Testis (tissue), 2 donors: ENCODE results near the gene AIFM3.

Experiments
- CTCF ChIP-seq, 3 experiments: fragments of 450-650 bp in 2 of 3; fragments of 200-600 bp in 1 of 3; sonication (generic) in 1 of 3; IDR thresholded peaks; one replicate each; pipeline ENCODE4 v1.5.1; 2016 to 2019; ENCODE audit warnings: antibody characterized with exemption in 3 of 3, mild to moderate bottlenecking in 2 of 3, moderate library complexity in 1 of 3
- POLR2A ChIP-seq: fragments of 450-650 bp; IDR thresholded peaks from one replicate; pipeline ENCODE4 v1.6.1; 2017; ENCODE audit warnings: antibody characterized with exemption, mild to moderate bottlenecking, moderate library complexity

DNA sequence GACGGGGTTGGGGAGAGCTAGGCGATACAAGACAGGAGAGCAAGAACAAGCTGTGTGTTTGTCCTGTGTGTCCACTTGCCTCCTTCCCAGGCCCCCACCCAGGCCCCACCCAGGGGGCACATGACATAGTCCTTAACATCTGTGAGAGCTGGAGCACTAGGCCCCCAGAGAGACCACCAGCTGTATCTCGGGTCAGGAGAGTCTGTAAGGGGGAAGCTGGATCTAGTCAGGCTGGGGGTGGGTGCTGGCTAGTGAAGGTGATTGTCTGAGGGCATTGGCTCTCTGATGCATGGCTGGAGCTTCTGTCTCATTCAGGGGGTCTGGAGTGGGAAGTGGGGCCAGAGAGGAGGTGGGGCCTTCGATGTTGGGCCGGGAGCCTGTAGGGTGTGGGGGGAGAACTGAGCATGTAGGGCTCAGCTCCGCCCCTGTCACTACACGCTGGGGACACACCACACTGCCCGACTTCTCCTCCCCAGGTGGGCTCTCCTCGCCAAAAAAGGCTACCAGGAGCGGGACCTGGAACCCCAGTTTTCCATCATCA is 48.5 kb downstream of the AIFM3 start:
- TF ChIP-seq CTCF (IDR thresholded peaks at IDR 0.05) (no peak), POLR2A (no peak)
